ENCODE results near the gene GFOD1. TPM values are rescaled to one million over a fixed set of nuclear protein-coding genes. Genes with fewer than 3 reads are reported as not detected.

Gene GFOD1
- total RNA-seq, 1 experiment from 2014 or later: 0.68 TPM

DNA sequence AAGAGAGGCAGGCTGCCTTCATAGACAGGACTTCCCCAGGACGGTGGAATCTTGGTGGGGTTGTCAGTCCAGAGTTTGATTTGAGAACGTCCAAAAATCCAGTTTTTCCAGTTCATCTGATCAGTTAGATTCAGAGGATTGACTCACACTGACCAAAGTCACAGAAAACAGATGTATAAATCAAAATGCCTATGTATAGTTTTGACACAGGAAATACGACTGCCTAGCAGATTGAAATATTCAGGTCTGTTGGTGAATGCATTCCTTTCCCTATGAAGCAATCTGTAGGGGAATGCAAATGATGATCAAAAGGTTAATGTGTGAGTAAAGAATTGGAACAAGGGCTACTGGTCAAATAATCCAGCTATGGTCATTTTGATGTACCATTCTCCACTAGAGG, 29.7 kb upstream of the GFOD1 start:
- H2AFZ ChIP-seq: no peak overlapping the region
- CTCF ChIA-PET: no interaction called here

DNA sequence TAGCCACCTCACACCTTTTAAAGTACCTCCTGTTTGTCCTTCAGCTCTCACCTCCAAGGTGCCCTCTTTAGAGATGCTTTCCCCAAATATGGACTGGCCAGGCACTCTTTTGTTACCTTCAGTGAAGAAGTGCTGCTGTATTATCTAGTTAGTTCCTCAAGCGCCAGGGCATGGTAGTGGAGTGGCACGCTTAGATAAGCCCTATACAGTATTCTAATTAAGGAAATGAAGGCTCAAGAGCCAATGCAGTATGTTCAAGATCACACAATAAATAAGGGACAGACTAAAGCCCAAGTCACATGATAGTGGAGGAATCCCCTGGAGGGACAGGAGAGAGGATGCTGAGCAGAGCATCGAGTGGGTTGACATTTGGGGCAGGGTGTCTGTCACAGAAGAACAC, 28.5 kb upstream of the GFOD1 start:
- DNase-seq: no peak
- no TSS peak for BruUV-seq (replicated peaks)
- Histone ChIP-seq H3K27ac (peak overlapping the region; percentile 59), H2AFZ (no peak overlapping the region), H3K4me3 (no peak overlapping the region), H3K9me2 (ENCODE audit: insufficient read depth) (no peaks in the 10 kb centered on the region), H3F3A (ENCODE audit: insufficient read depth, low read depth) (peaks cover 21% of the 10 kb centered on the region), H3K4me1 (replicated peaks; ENCODE audit: insufficient read depth) (peaks cover 31% of the 10 kb centered on the region), H3K9me3 (ENCODE audit: insufficient read depth, low read depth) (peaks cover 3% of the 10 kb centered on the region; the same call in 1 of the 2 replicates), H3K4me2 (peak overlapping the region; percentile 60), H3K79me2 (ENCODE audit: low read depth) (no peaks in the 10 kb centered on the region), H3K36me3 (ENCODE audit: low read depth) (peaks cover 5% of the 10 kb centered on the region; the same call in 1 of the 2 replicates), H3K27me3 (ENCODE audit: insufficient read depth, low read depth) (no peaks in the 10 kb centered on the region), H4K20me1 (ENCODE audit: insufficient read depth) (no peaks in the 10 kb centered on the region)
- TF ChIP-seq, protein P1, sequence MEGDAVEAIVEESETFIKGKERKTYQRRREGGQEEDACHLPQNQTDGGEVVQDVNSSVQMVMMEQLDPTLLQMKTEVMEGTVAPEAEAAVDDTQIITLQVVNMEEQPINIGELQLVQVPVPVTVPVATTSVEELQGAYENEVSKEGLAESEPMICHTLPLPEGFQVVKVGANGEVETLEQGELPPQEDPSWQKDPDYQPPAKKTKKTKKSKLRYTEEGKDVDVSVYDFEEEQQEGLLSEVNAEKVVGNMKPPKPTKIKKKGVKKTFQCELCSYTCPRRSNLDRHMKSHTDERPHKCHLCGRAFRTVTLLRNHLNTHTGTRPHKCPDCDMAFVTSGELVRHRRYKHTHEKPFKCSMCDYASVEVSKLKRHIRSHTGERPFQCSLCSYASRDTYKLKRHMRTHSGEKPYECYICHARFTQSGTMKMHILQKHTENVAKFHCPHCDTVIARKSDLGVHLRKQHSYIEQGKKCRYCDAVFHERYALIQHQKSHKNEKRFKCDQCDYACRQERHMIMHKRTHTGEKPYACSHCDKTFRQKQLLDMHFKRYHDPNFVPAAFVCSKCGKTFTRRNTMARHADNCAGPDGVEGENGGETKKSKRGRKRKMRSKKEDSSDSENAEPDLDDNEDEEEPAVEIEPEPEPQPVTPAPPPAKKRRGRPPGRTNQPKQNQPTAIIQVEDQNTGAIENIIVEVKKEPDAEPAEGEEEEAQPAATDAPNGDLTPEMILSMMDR (conservative IDR thresholded peaks at IDR 0.05): no peak
- no peak for TF ChIP-seq EZH2 (IDR thresholded peaks at IDR 0.05; ENCODE audit: low read depth)
- ChIA-PET POLR2A (ENCODE audit: unreplicated experiment) (no interaction called here), CTCF (interaction anchor here (0.7 kb wide), 1 partner anchor 8 kb away, joined by 3 read pairs; no protein-coding TSS in a partner anchor)
- intact Hi-C loops (cut with micrococcal nuclease; ENCODE audit: unreplicated experiment): no loop called here

More for the DNA sequence above, 29.7 kb upstream of the GFOD1 start:
- H3F3A ChIP-seq (ENCODE audit: insufficient read depth, low read depth): peaks cover 21% of the 10 kb centered on the region
- H3K27me3 ChIP-seq (ENCODE audit: insufficient read depth, low read depth): no peaks in the 10 kb centered on the region
- H3K36me3 ChIP-seq (ENCODE audit: low read depth): peaks cover 5% of the 10 kb centered on the region; the same call in 1 of the 2 replicates
- H3K4me2 ChIP-seq: peak overlapping the region; percentile 60
- POLR2A ChIA-PET (ENCODE audit: unreplicated experiment): no interaction called here
- no peaks in the 10 kb centered on the region for H3K9me2 ChIP-seq (ENCODE audit: insufficient read depth)
- no peak overlapping the region for H3K4me3 ChIP-seq
- H3K79me2 ChIP-seq (ENCODE audit: low read depth): no peaks in the 10 kb centered on the region
- intact Hi-C loops (cut with micrococcal nuclease; ENCODE audit: unreplicated experiment): no loop called here
- H4K20me1 ChIP-seq (ENCODE audit: insufficient read depth): no peaks in the 10 kb centered on the region
- H3K4me1 ChIP-seq (replicated peaks; ENCODE audit: insufficient read depth): peaks cover 31% of the 10 kb centered on the region
- peak; percentile 11 to 97 for DNase-seq
- H3K9me3 ChIP-seq (ENCODE audit: insufficient read depth, low read depth): peaks cover 3% of the 10 kb centered on the region; the same call in 1 of the 2 replicates
- no TSS peak for BruUV-seq (replicated peaks)
- H3K27ac ChIP-seq: peak overlapping the region; percentile 59
- no peak for TF ChIP-seq EZH2 (IDR thresholded peaks at IDR 0.05; ENCODE audit: low read depth)

DNA sequence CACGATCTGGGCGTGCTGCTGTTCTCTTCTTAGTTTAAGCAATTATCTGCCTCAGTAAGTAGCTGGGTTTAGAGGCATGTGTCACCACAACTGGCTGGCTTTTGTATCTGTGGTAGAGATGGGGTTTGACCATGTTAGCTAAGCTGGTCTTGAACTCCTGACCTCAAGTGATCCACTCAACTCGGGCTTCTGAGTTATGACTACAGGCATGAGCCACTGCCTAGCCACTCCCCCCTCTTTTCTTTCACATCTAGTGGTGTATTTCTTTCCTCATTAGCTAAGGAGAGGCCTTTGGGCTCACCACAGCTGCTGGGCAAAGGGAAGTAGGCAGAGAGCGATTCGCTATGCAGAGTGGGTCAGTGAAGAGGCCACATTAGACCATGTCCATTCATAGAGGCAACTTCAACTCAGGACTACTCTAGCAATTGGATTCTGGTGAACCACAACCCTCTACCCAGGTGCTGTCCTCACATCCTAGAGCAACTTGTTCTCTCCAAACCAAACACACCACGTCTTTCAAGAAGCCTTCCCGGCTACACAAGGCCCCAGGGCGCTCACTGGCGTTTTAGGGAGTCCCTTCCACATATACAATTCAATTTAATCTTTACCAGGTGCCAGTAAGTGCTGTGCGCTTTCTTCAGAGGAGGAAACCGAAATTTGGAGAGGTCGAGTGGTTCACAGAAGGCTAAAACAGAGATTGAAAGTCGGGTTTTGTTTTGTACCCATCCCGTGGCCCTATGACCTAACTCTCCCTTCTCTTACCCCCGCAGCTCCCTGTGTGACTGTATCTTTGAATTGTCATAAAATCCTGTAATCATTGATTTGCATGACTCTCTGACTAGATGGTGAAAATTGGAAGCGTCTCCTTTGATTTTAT, 26.5 kb upstream of the GFOD1 start:
- no TSS peak for BruUV-seq (replicated peaks)

More for the DNA sequence above, 26.5 kb upstream of the GFOD1 start:
- no peaks in the 10 kb centered on the region for H3K79me2 ChIP-seq (ENCODE audit: low read depth)
- no peak overlapping the region for H3K4me3 ChIP-seq
- TF ChIP-seq, protein P1 (conservative IDR thresholded peaks at IDR 0.05): no peak
- no peak for TF ChIP-seq EZH2 (IDR thresholded peaks at IDR 0.05; ENCODE audit: low read depth)
- ChIA-PET POLR2A (ENCODE audit: unreplicated experiment) (interaction anchor here (0.6 kb wide), 1 partner anchor 266 kb away, joined by 6 read pairs; no protein-coding TSS in a partner anchor), CTCF (interaction anchor here (0.6 kb wide), 1 partner anchor 88 kb away, joined by 3 read pairs; no protein-coding TSS in a partner anchor)
- no peaks in the 10 kb centered on the region for H3K9me3 ChIP-seq (ENCODE audit: insufficient read depth, low read depth)
- peaks cover 21% of the 10 kb centered on the region for H3F3A ChIP-seq (ENCODE audit: insufficient read depth, low read depth)
- no peak for DNase-seq
- no peaks in the 10 kb centered on the region for H4K20me1 ChIP-seq (ENCODE audit: insufficient read depth)
- no peaks in the 10 kb centered on the region for H3K9me2 ChIP-seq (ENCODE audit: insufficient read depth)
- no peak overlapping the region for H2AFZ ChIP-seq
- H3K27me3 ChIP-seq (ENCODE audit: insufficient read depth, low read depth): no peaks in the 10 kb centered on the region
- no peak overlapping the region for H3K27ac ChIP-seq
- H3K4me1 ChIP-seq (replicated peaks; ENCODE audit: insufficient read depth): peaks cover 43% of the 10 kb centered on the region
- H3K36me3 ChIP-seq (ENCODE audit: low read depth): no peaks in the 10 kb centered on the region
- H3K4me2 ChIP-seq: no peak overlapping the region
- intact Hi-C loops (cut with micrococcal nuclease; ENCODE audit: unreplicated experiment): no loop called here
